ENCODE results near the gene CDO1.
"Not testable (repeated sequence)": the region's sequence is repeated elsewhere in the genome, so short reads cannot be mapped to it uniquely, and the experiment has no call there.

The CDO1 gene

GRCh38 chr5:115825948-115826347 is 9.5 kb upstream of the CDO1 start:
- DNase-seq, result no peak

- not testable (repeated sequence) for DNase-seq
These were observed 8.5 kb upstream of the CDO1 start for GRCh38 chr5:115824983-115825382.

GRCh38 chr5:115820846-115821245 is 4.4 kb upstream of the CDO1 start:
- no peak for DNase-seq

- no peak for DNase-seq
These were observed 2.4 kb upstream of the CDO1 start for GRCh38 chr5:115818821-115819220.

- DNase-seq, result no peak
These were observed 927 bp upstream of the CDO1 start for GRCh38 chr5:115817386-115817785.

- DNase-seq, result peak; percentile 28
These were observed 700 bp downstream of the CDO1 start for GRCh38 chr5:115815693-115816225.

- no peak for DNase-seq
These were observed 1.3 kb downstream of the CDO1 start for GRCh38 chr5:115815006-115815692.

- no peak for DNase-seq
These were observed 2.7 kb downstream of the CDO1 start for GRCh38 chr5:115813719-115814118.

- no peak for DNase-seq
These were observed 4.1 kb downstream of the CDO1 start for GRCh38 chr5:115812372-115812771.

GRCh38 chr5:115811406-115811805 is 5.1 kb downstream of the CDO1 start:
- no peak for DNase-seq

- DNase-seq, result peak; percentile 61
These were observed 5.7 kb downstream of the CDO1 start for GRCh38 chr5:115810761-115811160.

GRCh38 chr5:115809946-115810345 is 6.5 kb downstream of the CDO1 start:
- DNase-seq, result no peak

- DNase-seq, result not testable (repeated sequence)
These were observed 8.4 kb downstream of the CDO1 start for GRCh38 chr5:115808066-115808465.

- no peak for DNase-seq
These were observed 8.8 kb downstream of the CDO1 start for GRCh38 chr5:115807654-115808052.

- DNase-seq, result no peak
These were observed 9.3 kb downstream of the CDO1 start for GRCh38 chr5:115806986-115807653.

GRCh38 chr5:115801984-115802383 is 14.5 kb downstream of the CDO1 start:
- DNase-seq, result no peak

- DNase-seq, result no peak
These were observed 15.3 kb downstream of the CDO1 start for GRCh38 chr5:115801152-115801551.

- no peak for DNase-seq
These were observed 16.4 kb downstream of the CDO1 start for GRCh38 chr5:115800108-115800507.

GRCh38 chr5:115798252-115798651 is 18.2 kb downstream of the CDO1 start:
- no peak for DNase-seq

- no peak for DNase-seq
These were observed 19.8 kb downstream of the CDO1 start for GRCh38 chr5:115796656-115797055.

GRCh38 chr5:115795700-115796099 is 20.8 kb downstream of the CDO1 start:
- DNase-seq, result no peak

GRCh38 chr5:115788440-115788839 is 28.0 kb downstream of the CDO1 start:
- no peak for DNase-seq

GRCh38 chr5:115787426-115787825 is 29.0 kb downstream of the CDO1 start:
- no peak for DNase-seq

- no peak for DNase-seq
These were observed 30.9 kb downstream of the CDO1 start for GRCh38 chr5:115785381-115786065.
